HG02610 (cell line): ENCODE measurements around the gene PPIE.
"Not testable (repeated sequence)": the region's sequence is repeated elsewhere in the genome, so short reads cannot be mapped to it uniquely, and the experiment has no call there.

ENCODE experiments used
- ATAC-seq: cut with Tn5 transposase; IDR thresholded peaks from one replicate; pipeline ENCODE4 v1.9.1; 2021; ENCODE audit warnings: mild to moderate bottlenecking, moderate library complexity; ENCODE audit not compliant: unreplicated experiment

The PPIE gene

DNA sequence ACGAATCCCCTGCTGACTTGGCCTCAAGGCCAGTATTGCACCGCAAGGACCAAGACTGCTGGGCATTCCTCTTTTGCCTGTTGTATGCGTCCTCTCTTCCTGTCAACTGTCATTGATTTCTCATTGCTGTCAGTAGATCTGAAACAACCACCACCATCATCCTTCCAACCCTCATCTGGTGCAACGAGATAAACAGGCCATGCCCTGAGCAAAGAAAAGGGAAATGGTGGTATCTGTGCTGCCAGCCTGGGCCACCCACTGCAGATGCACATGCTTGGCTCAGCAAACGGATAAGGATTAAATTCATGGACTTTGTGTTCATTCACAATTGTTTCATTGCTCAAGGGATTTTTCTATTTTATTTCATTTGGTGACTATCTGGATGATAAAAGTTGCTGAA is 18.8 kb downstream of the PPIE start:
- ATAC-seq, result no peak

DNA sequence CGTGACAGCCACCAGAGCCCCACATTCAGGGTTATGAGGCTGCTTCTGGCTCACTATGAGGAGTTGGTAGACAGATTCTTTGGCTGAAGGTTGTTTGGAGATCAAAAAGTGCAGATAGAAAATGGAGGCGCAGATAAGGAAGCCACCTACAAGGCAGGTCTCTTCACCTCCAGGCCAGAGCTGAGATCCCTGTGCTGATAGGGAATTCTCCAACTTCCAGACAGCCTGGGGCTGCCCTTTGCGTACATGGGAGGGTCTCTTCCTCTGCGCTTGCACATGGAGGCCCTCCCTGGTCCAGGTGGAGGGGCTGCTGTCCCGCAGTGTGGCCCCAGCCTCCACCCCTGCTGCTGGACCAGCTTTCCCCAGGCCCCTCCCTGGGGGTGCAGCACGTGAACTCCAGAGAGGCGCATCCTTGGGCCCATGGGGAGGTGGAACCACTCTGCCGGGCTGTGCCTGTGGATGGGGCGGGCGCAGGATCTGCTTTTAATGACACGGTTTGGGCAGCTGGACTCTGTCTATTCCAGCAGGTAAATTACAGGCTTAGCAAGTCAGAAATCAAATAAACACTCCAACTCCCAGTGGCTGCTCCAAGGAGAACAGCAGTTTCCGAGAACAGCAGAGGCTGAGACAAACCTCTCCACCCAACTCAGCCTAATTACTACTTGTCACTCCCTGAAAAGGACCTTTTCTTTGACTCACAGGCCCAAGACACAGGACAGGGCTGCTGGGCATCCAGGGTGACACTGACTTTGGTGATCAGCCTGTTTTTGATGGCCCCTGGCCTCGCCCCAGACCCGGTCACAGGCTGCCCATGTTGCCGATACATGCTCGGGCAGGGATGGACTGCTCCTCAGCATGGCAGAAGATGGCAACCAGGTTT is 20.1 kb downstream of the PPIE start:
- ATAC-seq, result no peak

DNA sequence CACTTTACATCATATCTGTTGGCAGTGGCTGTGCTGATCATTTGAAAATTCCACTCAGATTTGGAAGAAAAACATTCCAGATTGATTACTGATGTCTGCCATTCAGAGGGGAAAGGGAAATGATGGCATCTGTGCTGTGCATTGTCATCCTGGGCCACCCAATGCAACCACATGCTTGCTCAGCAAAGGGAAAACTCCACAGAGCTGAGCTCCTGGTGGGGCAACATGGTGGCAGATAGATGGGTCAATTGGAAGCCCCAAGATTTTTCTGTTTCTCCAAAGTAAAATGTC is 20.7 kb downstream of the PPIE start:
- ATAC-seq, result no peak

DNA sequence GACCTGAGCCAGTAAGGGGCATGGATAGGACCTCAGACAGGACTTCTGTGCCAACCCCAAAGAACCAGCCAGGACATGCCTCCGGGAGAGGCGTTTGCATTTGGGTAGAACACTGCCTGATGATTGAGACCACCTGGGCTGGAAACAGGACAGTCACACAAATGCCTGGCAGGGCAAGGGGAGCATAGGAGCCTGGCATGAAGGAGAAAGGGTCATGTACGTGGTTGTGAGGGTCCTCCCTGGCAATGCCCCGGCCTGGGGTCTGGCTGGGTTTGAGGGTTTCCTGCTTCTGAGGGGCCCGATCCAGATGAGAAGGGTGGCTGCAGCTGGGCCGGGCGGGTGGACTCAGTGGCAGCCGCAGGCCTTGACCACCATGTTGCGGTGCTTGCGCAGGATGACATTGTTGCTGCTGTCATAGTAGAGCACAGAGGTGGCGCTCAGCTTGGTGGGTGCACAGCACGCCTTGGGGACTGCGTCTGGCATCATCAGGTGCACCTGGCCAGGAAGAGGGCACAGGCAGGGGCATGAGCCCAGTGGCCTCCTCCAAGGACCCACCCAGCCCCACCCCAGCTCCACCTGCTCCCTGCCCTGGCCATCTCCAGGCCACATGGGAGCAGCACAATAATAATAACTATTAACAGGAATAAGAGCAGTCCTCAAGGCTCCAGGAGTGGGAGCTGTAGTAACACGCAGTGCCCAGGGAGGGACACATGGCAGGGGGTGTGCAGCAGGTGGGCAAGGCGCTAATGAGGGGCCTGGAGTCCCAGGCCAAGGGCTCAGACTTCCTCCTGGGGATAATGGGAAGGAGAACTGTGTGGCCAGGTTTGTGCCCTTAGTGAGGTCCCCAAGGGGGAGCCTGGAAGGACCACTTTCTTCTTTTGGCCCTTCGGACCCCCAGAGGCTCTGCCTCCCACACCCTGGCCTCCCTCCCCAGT is 21.7 kb downstream of the PPIE start:
- ATAC-seq, result no peak

DNA sequence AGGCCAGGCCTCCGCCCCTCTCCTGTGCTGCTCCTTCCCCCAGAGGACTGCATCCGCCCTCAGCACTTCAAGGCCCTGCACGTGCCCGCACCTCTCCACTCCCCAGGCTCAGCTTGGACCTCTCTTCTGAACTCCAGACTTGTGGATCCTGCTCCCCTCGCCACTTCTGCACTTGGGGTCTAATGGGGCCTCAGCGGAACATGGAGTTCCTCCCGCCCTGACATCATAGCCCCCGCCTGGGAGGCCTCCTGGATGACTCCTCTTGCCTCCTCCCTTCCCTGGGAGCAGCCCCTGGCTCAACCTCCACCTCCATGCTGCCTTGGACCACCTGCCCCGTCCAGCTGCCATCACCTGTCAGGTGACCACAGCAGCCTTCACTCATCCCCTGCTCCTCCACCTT is 22.3 kb downstream of the PPIE start:
- no peak for ATAC-seq

DNA sequence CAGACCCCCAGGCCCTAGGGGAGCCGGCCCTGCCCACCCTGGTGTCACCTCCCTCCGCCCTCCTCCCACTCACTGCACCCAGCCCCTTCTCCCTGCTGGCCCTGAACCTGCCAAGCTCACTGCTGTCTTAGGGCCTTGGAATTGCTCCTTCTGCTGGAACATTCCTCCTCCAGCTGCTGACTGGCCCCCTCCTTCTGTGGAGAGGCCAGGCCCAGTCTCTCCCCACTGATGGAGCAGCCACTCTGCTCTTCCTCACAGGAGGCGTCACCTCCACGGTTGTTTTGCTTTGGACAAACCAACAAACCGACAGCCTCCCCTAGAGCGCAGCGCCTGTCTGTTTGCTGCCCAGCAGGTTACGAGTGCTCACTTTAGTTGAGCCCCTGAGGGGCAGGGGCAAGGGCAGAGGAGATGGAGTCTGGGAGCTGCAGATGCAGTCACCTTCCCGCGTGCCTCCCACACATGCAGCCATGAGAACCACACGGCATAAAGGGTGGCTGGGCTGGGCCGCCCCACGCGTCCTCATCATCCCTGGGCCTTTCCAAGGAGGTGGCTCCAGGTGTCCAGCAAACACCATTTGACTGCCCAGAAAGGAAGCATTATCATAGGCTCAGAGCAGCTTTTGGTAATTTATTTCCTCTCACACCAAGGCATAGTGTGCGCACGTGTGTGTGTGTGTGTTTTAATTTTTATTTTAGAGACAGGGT is 23.0 kb downstream of the PPIE start:
- no peak for ATAC-seq

DNA sequence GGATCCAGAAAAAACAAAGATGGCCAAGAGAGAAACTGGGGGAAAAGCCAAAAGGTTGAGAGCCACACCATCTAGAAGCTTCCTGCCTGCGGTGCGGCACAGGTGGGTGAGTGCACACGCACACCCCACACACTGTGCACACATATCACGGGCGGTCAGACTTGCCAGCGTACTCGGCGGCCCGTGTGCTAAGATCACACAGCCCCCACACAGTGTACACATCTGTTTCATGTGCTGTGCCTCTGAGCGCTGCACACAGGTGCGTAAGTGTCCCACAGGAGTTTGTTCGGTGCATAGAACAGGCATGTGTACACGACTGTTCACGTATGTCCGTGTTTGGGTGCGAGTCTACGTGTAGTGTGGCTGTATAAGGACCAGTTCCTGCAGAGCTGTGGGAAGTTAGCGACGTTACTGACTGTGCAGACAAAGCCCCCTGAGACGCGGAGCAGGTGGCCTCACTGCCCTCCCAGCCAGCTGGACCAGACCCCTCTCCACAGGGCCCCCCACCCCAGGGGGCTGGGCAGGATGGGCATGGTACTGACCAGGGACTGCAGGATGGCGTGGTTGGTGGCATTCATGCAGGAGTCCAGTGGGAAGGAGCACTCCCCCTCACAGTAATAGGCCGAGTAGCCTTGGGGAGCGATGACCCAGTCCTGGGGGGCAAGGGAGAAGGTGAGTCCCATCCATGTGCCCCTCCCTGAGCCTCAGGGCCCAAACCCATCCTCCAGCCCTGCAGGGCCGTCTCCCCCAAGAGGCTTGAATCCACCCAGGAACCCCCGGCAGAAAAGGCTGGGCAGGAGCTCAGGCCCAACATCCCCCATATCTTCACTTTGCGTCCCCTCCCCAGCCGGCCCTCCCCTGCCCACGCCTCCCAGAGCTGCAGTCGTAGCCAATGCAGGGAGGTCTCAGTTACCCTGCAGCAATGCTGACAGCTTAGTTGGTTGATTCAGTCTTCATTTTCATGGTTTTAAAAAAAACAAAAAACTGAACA is 24.2 kb downstream of the PPIE start:
- no peak for ATAC-seq

DNA sequence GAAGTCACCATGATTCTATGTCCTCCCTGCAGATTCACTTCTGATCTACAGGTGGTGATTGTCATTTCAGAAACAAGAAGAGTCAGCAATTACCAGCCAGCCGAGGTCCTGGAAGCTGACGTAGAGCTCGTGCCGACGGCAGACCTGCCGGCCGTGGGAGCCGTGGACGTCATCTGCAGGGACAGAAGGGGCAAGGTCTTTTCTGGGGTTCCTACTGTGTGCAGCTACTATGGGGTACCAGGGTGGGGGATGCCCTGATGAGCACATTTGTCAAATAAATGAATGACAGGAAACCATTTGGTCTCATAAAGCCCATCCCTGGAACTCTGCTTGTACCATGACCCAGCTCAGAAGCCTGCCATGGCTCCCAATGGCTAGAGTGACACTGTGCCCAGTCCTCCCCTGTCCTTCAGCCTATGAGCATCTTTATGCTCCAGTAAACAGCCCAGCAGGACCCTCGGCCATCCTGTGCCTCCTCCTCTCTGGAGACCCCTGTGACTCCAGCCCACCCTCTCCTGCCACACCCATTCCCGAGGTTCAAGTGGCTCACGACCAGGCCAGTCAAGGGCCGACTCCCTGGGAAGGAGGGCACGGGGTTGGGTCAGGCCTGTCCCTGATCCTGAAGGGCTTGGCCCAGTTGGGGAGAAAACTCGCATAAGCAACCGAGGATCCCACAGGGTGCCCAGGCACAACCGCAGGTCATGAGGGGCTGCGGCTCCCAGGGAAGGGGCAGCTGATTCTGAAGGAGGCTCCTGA is 25.1 kb downstream of the PPIE start:
- ATAC-seq, result not testable (repeated sequence)

DNA sequence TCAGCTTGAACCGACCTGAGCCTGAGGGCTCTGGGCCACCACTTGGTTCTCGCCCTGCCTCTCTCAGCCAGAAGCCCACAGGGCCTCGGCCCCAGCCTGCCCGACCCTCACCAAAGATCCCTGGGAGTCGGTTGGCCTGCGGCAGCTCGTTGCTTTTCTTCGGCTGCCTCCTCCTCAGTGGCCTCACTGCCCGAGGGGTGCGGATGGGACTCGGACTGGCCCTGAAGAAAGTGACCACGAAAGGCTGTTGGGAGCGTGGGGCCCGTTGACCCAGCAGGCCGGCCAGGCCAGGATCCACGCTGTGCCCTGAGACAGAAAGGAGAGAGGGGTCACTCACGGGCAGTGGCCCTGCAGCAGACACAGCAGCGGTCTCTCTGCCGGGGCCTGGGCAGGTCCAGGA is 25.8 kb downstream of the PPIE start:
- not testable (repeated sequence) for ATAC-seq

DNA sequence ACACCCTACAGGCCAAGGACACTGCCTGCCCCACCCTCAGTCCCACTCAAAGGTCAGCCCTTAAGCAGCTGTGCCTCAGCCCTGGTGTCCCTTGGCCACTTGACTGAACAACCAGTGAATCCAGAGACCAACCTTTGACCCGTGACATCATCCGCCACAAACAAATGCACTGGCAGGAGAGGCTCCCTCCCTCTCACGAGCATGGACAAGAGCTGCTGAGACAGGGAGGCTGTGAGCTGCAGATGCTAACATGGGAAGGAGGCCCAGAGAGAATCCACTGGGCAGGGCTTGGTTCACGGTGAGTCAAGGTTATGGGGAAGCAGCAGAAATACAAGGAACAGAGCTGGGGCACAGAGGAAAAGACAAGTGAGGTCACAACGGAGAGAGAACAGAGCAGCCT is 27.8 kb downstream of the PPIE start:
- not testable (repeated sequence) for ATAC-seq

DNA sequence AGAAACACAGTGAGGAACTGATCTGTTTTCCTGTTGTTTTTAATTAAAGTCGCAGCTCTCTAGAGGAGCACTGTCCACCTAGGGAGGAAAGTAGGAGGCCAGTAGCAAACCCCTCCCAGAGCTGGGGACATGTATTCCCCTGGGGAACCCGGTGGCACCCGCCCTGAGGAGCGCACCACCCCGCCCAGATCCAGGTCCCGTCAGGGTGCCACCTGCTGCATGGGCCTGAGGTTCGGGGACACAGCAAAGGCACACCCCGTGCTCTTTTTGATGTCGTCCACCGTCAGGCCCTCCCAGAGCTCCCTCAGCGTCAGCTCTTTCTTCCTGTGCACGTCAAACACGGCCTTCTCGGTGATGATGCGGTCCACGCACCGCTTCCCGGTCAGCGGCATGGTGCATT is 30.8 kb downstream of the PPIE start:
- not testable (repeated sequence) for ATAC-seq

DNA sequence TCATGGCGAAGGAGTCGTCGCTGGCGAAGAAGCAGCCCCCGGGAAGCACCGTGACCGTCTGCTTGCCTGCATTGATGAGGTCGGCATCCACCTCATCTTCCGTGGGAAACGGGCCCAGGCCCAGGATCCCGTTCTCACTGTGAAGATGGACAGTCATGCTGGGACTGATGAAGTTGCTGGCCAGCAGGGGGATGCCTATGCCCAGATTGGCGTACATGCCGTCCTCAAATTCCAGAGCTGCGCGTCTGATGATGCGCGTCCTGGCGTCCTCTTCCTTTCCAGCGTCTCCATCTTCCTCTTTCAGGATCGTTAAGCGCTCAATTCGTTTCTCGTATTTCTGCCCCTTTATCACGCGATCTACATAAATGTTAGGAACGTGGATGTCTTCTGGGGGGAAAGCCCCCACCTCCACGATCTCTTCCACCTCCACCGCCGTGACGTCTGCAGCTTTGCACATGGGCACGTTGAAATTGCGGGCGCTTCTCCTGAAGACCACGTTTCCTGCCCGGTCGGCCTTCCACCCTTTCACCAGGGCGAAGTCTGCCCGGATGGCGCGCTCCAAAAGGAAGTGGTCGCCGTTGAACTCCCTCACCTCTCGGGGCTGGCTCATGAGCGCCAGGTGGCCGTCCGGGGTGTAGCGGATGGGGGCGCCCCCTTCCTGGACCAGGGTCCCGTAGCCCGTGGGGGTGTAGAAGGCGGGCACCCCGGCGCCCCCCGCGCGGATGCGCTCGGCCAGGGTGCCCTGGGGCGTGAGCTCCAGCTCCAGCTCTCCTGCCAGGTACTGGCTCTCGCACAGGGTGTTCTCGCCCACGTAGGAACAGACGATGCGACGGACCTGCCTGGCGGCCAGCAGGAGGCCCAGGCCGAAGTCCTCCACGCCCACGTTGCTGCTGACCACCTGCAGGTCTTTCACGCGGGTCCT is 31.7 kb downstream of the PPIE start:
- ATAC-seq, result not testable (repeated sequence)

DNA sequence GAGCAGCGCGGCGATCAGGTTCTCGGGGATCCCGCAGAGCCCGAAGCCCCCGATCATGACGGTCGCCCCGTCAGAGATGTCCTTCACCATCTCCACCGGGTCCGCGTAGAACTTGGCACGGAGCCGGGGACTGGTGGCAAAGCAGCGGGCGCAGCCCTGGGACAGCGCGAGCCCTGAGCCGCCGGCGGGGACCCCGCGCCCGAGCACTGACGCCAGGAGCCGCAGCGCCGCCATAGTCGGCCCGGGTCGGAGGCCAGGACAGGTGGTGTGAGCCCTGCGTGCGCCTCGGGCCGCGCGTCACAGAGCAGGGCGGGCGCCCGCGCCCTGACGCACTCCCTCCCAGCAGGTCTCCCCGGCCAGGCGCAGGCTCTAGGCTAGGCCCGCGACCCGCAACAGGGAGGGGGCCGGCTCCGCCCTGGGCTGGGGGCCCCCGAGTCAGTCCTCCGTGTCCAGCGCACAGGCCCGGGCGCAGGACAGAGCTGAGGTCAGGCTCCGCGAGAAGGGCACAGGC is 32.4 kb downstream of the PPIE start, which contains the start of gene OXCT2:
TSS of gene OXCT2 (minus strand) at position 327 of the 511 bp plus-strand sequence. CDS start at position 234, 93 bp downstream.
- ATAC-seq, result not testable (repeated sequence)

DNA sequence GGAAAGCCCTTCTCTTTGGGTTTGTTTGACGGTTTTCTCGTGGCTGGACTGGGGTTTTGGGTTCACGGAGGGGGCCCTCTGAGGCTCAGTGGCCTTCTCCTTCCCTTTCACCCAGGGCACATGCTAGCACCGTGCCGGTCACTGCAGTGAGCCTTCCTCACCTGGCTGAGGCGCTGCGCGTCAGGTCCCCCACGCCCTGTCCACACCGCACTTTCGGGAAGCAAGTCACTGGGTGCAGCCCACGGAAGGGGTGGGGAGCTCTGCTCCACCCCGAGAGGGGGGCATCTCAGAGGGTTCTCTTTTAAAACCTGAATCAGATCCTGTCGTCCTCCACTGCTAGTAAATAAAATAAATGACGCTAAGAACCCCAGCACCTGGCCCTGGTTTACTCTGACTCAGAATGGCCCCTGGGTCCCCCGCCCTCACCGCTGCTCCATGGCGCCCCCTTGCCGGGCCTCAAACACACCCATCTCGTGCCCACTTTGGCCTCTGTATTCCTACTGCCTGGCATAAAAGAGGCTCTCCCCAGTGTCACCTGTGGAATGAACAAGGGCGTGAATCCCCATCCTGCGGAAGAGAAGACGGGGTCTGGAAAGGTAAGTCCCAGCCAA is 34.8 kb downstream of the PPIE start:
- ATAC-seq, result not testable (repeated sequence)

DNA sequence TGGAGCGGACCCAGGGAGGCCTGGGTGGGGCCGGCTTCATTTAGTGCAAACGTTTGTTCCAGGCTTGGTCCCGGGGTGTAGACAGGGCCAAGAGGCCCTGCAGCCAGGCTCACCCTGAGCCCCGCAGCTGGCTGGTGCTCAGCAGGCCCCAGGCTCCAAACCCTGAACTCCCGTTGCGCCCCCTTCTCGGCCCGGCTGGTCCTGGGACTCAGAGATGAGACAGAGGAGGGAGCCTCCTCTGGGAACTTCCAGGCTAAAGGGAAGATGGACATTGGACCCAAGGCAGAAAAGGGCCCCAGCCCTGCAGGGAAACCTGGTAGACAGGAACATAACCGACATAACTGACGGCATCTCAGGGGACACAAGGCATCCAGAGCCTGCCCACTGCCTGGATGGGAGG is 36.5 kb downstream of the PPIE start:
- not testable (repeated sequence) for ATAC-seq

DNA sequence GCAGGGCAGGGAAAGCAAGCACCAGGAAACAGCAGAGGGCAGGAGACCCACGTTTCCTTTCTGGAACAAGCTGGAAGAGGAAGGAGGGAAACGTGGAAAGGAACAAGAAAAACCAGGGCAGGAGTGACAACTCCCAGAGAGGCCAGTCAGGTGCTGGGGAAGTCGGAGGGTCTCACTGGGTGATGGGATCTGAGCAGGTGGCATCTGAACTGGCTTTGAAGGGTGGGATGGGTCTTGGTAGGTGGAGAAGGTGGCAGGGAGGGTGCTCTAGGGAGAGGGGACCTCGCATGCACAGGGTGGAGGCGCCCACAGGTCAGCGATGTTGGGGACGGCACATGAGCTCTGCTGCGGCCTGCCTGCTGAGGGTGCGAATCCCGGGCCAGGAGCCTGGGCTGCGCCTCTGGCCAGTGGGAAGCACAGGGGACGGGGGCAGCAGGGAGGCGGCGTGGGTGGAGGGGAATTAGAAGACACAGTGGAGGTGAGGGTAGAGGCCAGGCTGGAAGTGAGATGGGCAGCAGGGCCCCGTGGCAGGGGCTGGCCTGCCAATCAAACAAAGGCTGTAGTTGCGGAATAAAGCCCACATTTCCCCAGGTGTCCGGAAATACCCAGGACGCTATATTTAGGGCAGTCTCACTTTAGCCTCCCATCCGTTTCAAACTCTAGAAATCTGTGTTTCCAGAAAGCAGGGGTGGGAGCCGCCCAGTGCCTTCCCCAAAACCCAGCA is 37.2 kb downstream of the PPIE start:
- not testable (repeated sequence) for ATAC-seq

DNA sequence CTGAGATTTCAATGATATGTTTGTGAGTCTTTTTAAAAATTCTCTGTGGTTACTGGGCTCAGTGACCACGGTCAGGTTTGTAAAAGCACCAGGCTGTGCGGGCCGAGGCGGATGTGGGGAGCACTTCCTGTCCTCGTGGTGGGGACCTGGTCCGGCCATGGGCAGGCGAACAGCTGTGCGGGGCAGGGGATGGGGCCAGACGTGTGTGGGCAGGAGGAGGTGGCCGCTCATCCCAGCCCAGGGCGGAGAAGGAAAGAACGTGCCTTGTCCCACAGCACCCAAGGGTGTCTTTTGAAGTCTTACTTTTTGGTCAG is 37.7 kb downstream of the PPIE start:
- ATAC-seq, result no peak
